ENCODE results near the gene MTIF2. TPM values are rescaled to one million over a fixed set of nuclear protein-coding genes. Genes with fewer than 3 reads are reported as not detected.
"Not testable (repeated sequence)": the region's sequence is repeated elsewhere in the genome, so short reads cannot be mapped to it uniquely, and the experiment has no call there.

The MTIF2 gene
- total RNA-seq, 1 experiment from 2014 or later: 49.6 TPM

DNA sequence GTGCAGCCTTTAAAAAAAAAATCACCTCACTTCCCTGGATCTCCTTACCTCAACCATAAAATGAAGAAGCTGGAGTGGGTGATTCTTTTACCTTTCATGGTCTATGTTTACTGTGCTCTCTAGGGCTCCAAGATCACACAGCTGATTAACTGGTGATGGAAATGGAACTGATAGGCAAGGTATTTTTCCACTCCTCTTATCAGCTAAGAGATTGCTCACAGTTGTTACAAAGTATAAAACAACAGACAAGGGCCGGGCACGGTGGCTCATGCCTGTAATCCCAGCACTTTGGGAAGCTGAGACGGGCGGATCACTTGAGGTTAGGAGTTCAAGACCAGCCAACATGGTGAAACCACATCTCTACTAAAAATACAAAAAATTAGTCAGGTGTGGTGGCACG, 22.0 kb downstream of the MTIF2 start:
- ATAC-seq (no peak), DNase-seq (no peak)
- no peaks in the 10 kb centered on the region for H3K9me2 ChIP-seq (replicated peaks; ENCODE audit: low read length)
- intact Hi-C loops (cut with micrococcal nuclease): no loop called here
- no peaks in the 10 kb centered on the region for H3K4me1 ChIP-seq (ENCODE audit: insufficient read depth, low read length)
- ChIA-PET CTCF (no interaction called here), POLR2A (ENCODE audit: unreplicated experiment) (no interaction called here)
- H2AFZ ChIP-seq (ENCODE audit: low read length): no peak overlapping the region
- no peak overlapping the region for H3K9ac ChIP-seq (ENCODE audit: low read length)
- H3K27ac ChIP-seq (ENCODE audit: low read length): no peak overlapping the region
- no peaks in the 10 kb centered on the region for H3K9me3 ChIP-seq (ENCODE audit: low read length)
- no peak overlapping the region for H3K4me3 ChIP-seq (ENCODE audit: low read length)
- H3K36me3 ChIP-seq (ENCODE audit: low read depth, low read length): peaks cover 48% of the 10 kb centered on the region; the same call in 1 of the 2 replicates
- no peaks in the 10 kb centered on the region for H3F3A ChIP-seq (ENCODE audit: low read length, unreplicated experiment)
- H3K27me3 ChIP-seq (ENCODE audit: low read length): no peaks in the 10 kb centered on the region
- no TSS peak for BruUV-seq (replicated peaks)
- H3K79me2 ChIP-seq (ENCODE audit: low read length): no peaks in the 10 kb centered on the region
- H3K4me2 ChIP-seq (ENCODE audit: low read length): no peak overlapping the region
- TF ChIP-seq, protein P1, sequence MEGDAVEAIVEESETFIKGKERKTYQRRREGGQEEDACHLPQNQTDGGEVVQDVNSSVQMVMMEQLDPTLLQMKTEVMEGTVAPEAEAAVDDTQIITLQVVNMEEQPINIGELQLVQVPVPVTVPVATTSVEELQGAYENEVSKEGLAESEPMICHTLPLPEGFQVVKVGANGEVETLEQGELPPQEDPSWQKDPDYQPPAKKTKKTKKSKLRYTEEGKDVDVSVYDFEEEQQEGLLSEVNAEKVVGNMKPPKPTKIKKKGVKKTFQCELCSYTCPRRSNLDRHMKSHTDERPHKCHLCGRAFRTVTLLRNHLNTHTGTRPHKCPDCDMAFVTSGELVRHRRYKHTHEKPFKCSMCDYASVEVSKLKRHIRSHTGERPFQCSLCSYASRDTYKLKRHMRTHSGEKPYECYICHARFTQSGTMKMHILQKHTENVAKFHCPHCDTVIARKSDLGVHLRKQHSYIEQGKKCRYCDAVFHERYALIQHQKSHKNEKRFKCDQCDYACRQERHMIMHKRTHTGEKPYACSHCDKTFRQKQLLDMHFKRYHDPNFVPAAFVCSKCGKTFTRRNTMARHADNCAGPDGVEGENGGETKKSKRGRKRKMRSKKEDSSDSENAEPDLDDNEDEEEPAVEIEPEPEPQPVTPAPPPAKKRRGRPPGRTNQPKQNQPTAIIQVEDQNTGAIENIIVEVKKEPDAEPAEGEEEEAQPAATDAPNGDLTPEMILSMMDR (conservative IDR thresholded peaks at IDR 0.05; ENCODE audit: low read depth, low read length): no peak
- TF ChIP-seq EZH2phosphoT487 (IDR thresholded peaks at IDR 0.05; ENCODE audit: borderline replicate concordance, low read length) (no peak), EZH2 (IDR thresholded peaks at IDR 0.05; ENCODE audit: low read length, unreplicated experiment) (no peak)
- no peaks in the 10 kb centered on the region for H4K20me1 ChIP-seq (ENCODE audit: low read length)

DNA sequence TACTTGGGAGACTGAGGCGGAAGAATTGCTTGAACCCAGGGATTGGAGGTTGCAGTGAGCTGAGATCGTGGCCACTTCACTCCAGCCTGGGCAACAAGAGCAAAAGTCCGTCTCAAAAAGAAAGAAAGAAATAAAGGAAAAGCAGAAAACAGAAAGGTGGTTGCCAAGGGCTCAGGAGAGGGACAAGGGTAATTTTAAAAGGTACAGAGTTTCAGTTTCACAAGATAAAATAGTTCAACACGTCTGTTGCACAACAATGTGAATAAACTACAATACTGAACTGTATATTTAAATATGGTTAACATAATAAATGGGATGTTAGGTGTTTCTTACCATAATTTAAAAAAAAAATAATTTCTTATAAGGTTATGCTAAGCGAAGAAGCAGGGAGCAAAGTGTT, 23.6 kb downstream of the MTIF2 start:
- H3K9ac ChIP-seq (ENCODE audit: low read length): no peak overlapping the region
- H3K4me3 ChIP-seq (ENCODE audit: low read length): no peak overlapping the region
- H3K79me2 ChIP-seq (ENCODE audit: low read length): no peaks in the 10 kb centered on the region
- H3K4me1 ChIP-seq (ENCODE audit: insufficient read depth, low read length): no peaks in the 10 kb centered on the region
- intact Hi-C loops (cut with micrococcal nuclease): no loop called here
- no peaks in the 10 kb centered on the region for H3K27me3 ChIP-seq (ENCODE audit: low read length)
- no peaks in the 10 kb centered on the region for H3F3A ChIP-seq (ENCODE audit: low read length, unreplicated experiment)
- H4K20me1 ChIP-seq (ENCODE audit: low read length): no peaks in the 10 kb centered on the region
- ATAC-seq (no peak), DNase-seq (no peak)
- BruUV-seq (replicated peaks): no TSS peak
- TF ChIP-seq EZH2 (IDR thresholded peaks at IDR 0.05; ENCODE audit: low read length, unreplicated experiment): no peak
- TF ChIP-seq, protein P1 (conservative IDR thresholded peaks at IDR 0.05; ENCODE audit: low read depth, low read length): no peak
- TF ChIP-seq EZH2phosphoT487 (IDR thresholded peaks at IDR 0.05; ENCODE audit: borderline replicate concordance, low read length): no peak
- no peaks in the 10 kb centered on the region for H3K9me3 ChIP-seq (ENCODE audit: low read length)
- peaks cover 43% of the 10 kb centered on the region; the same call in 1 of the 2 replicates for H3K36me3 ChIP-seq (ENCODE audit: low read depth, low read length)
- CTCF ChIA-PET: no interaction called here
- no peaks in the 10 kb centered on the region for H3K9me2 ChIP-seq (replicated peaks; ENCODE audit: low read length)
- no peak overlapping the region for H3K27ac ChIP-seq (ENCODE audit: low read length)
- H2AFZ ChIP-seq (ENCODE audit: low read length): no peak overlapping the region
- no peak overlapping the region for H3K4me2 ChIP-seq (ENCODE audit: low read length)
- POLR2A ChIA-PET (ENCODE audit: unreplicated experiment): no interaction called here

DNA sequence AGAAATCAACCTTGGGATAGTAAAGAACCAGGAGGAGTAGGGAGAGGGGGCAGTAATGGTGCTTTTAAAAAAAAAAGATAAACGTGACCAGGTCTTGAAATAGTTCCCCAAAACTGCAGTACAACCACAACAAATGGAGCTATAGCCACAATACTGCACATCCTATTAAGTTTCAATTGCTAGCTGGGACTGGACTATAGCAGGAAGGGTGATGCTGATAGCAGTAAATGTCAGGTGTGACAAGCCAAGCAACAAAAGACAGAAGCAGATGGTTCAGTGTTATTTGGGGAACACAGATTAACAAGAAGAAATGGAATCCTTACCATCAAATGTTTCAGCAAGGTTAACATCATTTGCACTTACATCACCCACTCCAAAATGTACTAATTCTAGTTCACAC, 26.4 kb downstream of the MTIF2 start:
- no peak overlapping the region for H3K27ac ChIP-seq (ENCODE audit: low read length)
- intact Hi-C loops (cut with micrococcal nuclease): no loop called here
- H3K9ac ChIP-seq (ENCODE audit: low read length): no peak overlapping the region
- DNase-seq (no peak), ATAC-seq (no peak)
- CTCF ChIA-PET: no interaction called here
- H3K9me3 ChIP-seq (ENCODE audit: low read length): no peaks in the 10 kb centered on the region
- no TSS peak for BruUV-seq (replicated peaks)
- POLR2A ChIA-PET (ENCODE audit: unreplicated experiment): no interaction called here
- H2AFZ ChIP-seq (ENCODE audit: low read length): no peak overlapping the region
- peaks cover 4% of the 10 kb centered on the region for H3F3A ChIP-seq (ENCODE audit: low read length, unreplicated experiment)
- H3K4me2 ChIP-seq (ENCODE audit: low read length): no peak overlapping the region
- no peaks in the 10 kb centered on the region for H4K20me1 ChIP-seq (ENCODE audit: low read length)
- no peaks in the 10 kb centered on the region for H3K27me3 ChIP-seq (ENCODE audit: low read length)
- TF ChIP-seq, protein P1 (conservative IDR thresholded peaks at IDR 0.05; ENCODE audit: low read depth, low read length): no peak
- TF ChIP-seq EZH2phosphoT487 (IDR thresholded peaks at IDR 0.05; ENCODE audit: borderline replicate concordance, low read length) (no peak), EZH2 (IDR thresholded peaks at IDR 0.05; ENCODE audit: low read length, unreplicated experiment) (no peak)
- no peak overlapping the region for H3K4me3 ChIP-seq (ENCODE audit: low read length)
- no peaks in the 10 kb centered on the region for H3K9me2 ChIP-seq (replicated peaks; ENCODE audit: low read length)
- H3K36me3 ChIP-seq (ENCODE audit: low read depth, low read length): peaks cover 36% of the 10 kb centered on the region
- H3K4me1 ChIP-seq (ENCODE audit: insufficient read depth, low read length): no peaks in the 10 kb centered on the region
- H3K79me2 ChIP-seq (ENCODE audit: low read length): no peaks in the 10 kb centered on the region

DNA sequence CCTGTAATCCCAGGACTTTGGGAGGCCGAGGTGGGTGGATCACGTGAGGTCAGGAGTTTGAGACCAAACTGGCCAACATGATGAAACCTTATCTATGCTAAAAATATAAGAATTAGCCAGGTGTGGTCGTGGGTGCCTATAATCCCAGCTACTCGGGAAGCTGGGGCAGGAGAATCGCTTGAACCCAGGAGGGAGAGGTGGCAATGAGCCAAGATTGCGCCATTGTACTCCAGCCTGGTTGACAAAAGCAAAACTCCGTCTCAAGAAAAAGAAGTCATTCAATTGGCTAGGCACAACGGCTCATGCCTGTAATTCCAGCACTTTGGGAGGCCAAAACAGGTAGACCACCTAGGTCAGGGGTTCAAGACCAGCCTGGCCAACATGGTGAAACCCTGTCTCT, 27.4 kb downstream of the MTIF2 start:
- peaks cover 42% of the 10 kb centered on the region for H3K36me3 ChIP-seq (ENCODE audit: low read depth, low read length)
- BruUV-seq (replicated peaks); H3K4me3 ChIP-seq (ENCODE audit: low read length); H3K9me2 ChIP-seq (replicated peaks; ENCODE audit: low read length); DNase-seq; H3K9me3 ChIP-seq (ENCODE audit: low read length); H3K9ac ChIP-seq (ENCODE audit: low read length); H3K4me2 ChIP-seq (ENCODE audit: low read length); ATAC-seq; intact Hi-C loops (cut with micrococcal nuclease); POLR2A ChIA-PET (ENCODE audit: unreplicated experiment); H3K27me3 ChIP-seq (ENCODE audit: low read length); H3F3A ChIP-seq (ENCODE audit: low read length, unreplicated experiment); H3K4me1 ChIP-seq (ENCODE audit: insufficient read depth, low read length); CTCF ChIA-PET; H3K27ac ChIP-seq (ENCODE audit: low read length); H2AFZ ChIP-seq (ENCODE audit: low read length); H4K20me1 ChIP-seq (ENCODE audit: low read length); H3K79me2 ChIP-seq (ENCODE audit: low read length): not testable (repeated sequence)
